ENCODE measurements around the gene SH3BGRL2.
A peak's percentile ranks its signal among the peaks of the same experiment; 100 is the strongest.
"Not testable (repeated sequence)": the region's sequence is repeated elsewhere in the genome, so short reads cannot be mapped to it uniquely, and the experiment has no call there.

SH3BGRL2 gene

GRCh38 chr6:79650950-79651349 is 19.8 kb downstream of the SH3BGRL2 start:
- DNase-seq: no peak

- no peak for DNase-seq
These were observed 25.0 kb downstream of the SH3BGRL2 start for GRCh38 chr6:79656134-79656533.

GRCh38 chr6:79657238-79657637 is 26.1 kb downstream of the SH3BGRL2 start:
- no peak for DNase-seq

GRCh38 chr6:79663655-79664054 is 32.5 kb downstream of the SH3BGRL2 start:
- DNase-seq: not testable (repeated sequence)

- DNase-seq: no peak
These were observed 34.8 kb downstream of the SH3BGRL2 start for GRCh38 chr6:79665725-79666551.

- DNase-seq: no peak
These were observed 35.5 kb downstream of the SH3BGRL2 start for GRCh38 chr6:79666634-79667033.

- no peak for DNase-seq
These were observed 37.3 kb downstream of the SH3BGRL2 start for GRCh38 chr6:79668381-79668780.

- no peak for DNase-seq
These were observed 38.6 kb downstream of the SH3BGRL2 start for GRCh38 chr6:79669766-79670165.

- no peak for DNase-seq
These were observed 39.7 kb downstream of the SH3BGRL2 start for GRCh38 chr6:79670789-79671188.

GRCh38 chr6:79671600-79672266 is 40.6 kb downstream of the SH3BGRL2 start:
- DNase-seq: peak; percentile 58

- DNase-seq: no peak
These were observed 41.5 kb downstream of the SH3BGRL2 start for GRCh38 chr6:79672631-79673111.

GRCh38 chr6:79673947-79674346 is 42.8 kb downstream of the SH3BGRL2 start:
- no peak for DNase-seq

GRCh38 chr6:79676785-79677736 is 45.9 kb downstream of the SH3BGRL2 start:
- no peak for DNase-seq

GRCh38 chr6:79682682-79683081 is 51.6 kb downstream of the SH3BGRL2 start:
- not testable (repeated sequence) for DNase-seq

- DNase-seq: no peak
These were observed 53.7 kb downstream of the SH3BGRL2 start for GRCh38 chr6:79684876-79685275.

- no peak for DNase-seq
These were observed 55.7 kb downstream of the SH3BGRL2 start for GRCh38 chr6:79686707-79687309.

GRCh38 chr6:79687759-79688158 is 56.6 kb downstream of the SH3BGRL2 start:
- DNase-seq: no peak

GRCh38 chr6:79694156-79694555 is 63.0 kb downstream of the SH3BGRL2 start:
- no peak for DNase-seq

GRCh38 chr6:79694623-79695343 is 63.7 kb downstream of the SH3BGRL2 start:
- DNase-seq: no peak

- DNase-seq: no peak
These were observed 66.3 kb downstream of the SH3BGRL2 start for GRCh38 chr6:79697430-79697829.

GRCh38 chr6:79699606-79700005 is 68.5 kb downstream of the SH3BGRL2 start:
- DNase-seq: no peak

- peak; percentile 42 for DNase-seq
These were observed 71.6 kb downstream of the SH3BGRL2 start for GRCh38 chr6:79702691-79703090.

Measured in stimulated activated CD8-positive, alpha-beta memory T cell treated with anti-CD3 and anti-CD28 coated beads, Interleukin-4, amount 100 ng/mL, for 48 hours (primary cell).